Keratinocyte (primary cell): ENCODE measurements around the gene SNX30. TPM values are rescaled to one million over a fixed set of nuclear protein-coding genes. Genes with fewer than 3 reads are reported as not detected.

ENCODE experiments used
- DNase-seq: peaks from one replicate; pipeline ENCODE4 v3.0.0-alpha.2; 2011; ENCODE audit warnings: low read depth, missing footprints, low spot score
- FAIRE-seq: peaks from 2 replicates; lab custom pipeline; 2011; peaks lifted over from hg19 to GRCh38; lab: Jason Lieb, UNC
- H2AFZ ChIP-seq: 2 replicates; pipeline ENCODE4 v1.6.0; 2012; ENCODE audit warnings: low read length, control low read depth, inconsistent platforms; ENCODE audit not compliant: control insufficient read depth
- H3K27ac ChIP-seq: 2 replicates; pipeline ENCODE4 v1.5.1; 2011; ENCODE audit warnings: low read length; ENCODE audit not compliant: control insufficient read depth, insufficient read depth
- H3K27me3 ChIP-seq: 3 replicates; pipeline ENCODE4 v1.6.0; 2011; ENCODE audit warnings: low read length; ENCODE audit not compliant: control insufficient read depth, insufficient read depth; ENCODE audit errors: extremely low read depth
- H3K36me3 ChIP-seq, 2 experiments: 2 replicates in 1 of 2; 3 replicates in 1 of 2; pipeline ENCODE4 v1.5.1; 2011; ENCODE audit warnings: low read length in 2 of 2, mild to moderate bottlenecking in 1 of 2; ENCODE audit not compliant: control insufficient read depth in 2 of 2, insufficient read depth in 2 of 2; ENCODE audit errors: extremely low read depth in 1 of 2
- H3K4me1 ChIP-seq: 3 replicates; pipeline ENCODE4 v1.5.1; 2011; ENCODE audit warnings: low read length; ENCODE audit not compliant: control insufficient read depth, insufficient read depth; ENCODE audit errors: extremely low read depth
- H3K4me2 ChIP-seq: 3 replicates; pipeline ENCODE4 v1.6.0; 2011; ENCODE audit warnings: low read depth, low read length; ENCODE audit not compliant: control insufficient read depth, insufficient read depth; ENCODE audit errors: extremely low read depth
- H3K4me3 ChIP-seq, 3 experiments: fragments of 200-600 bp in 1 of 3; sonication (generic) in 1 of 3; 2 replicates in 2 of 3; 3 replicates in 1 of 3; pipeline ENCODE4 v1.5.1; 2011 to 2016; ENCODE audit warnings: low read length in 3 of 3, mild to moderate bottlenecking in 3 of 3, control low read depth in 2 of 3, inconsistent platforms in 1 of 3, low read depth in 1 of 3, mixed read lengths in 1 of 3, mixed run types in 1 of 3, moderate library complexity in 1 of 3; ENCODE audit not compliant: control insufficient read depth in 2 of 3, insufficient read depth in 2 of 3; ENCODE audit errors: extremely low read depth in 1 of 3
- H3K79me2 ChIP-seq: 2 replicates; pipeline ENCODE4 v1.6.0; 2012; ENCODE audit warnings: low read length; ENCODE audit not compliant: control insufficient read depth, insufficient read depth
- H3K9ac ChIP-seq: 3 replicates; pipeline ENCODE4 v1.6.0; 2011; ENCODE audit warnings: low read length; ENCODE audit not compliant: control insufficient read depth, insufficient read depth; ENCODE audit errors: extremely low read depth
- H3K9me1 ChIP-seq: 3 replicates; pipeline ENCODE4 v1.6.0; 2011; ENCODE audit warnings: low read length; ENCODE audit not compliant: control insufficient read depth, insufficient read depth; ENCODE audit errors: extremely low read depth
- H3K9me3 ChIP-seq: 2 replicates; pipeline ENCODE4 v1.5.1; 2012; ENCODE audit warnings: low read depth, low read length; ENCODE audit not compliant: control insufficient read depth
- H4K20me1 ChIP-seq: 3 replicates; pipeline ENCODE4 v1.6.0; 2011; ENCODE audit warnings: low read length; ENCODE audit not compliant: control insufficient read depth, insufficient read depth; ENCODE audit errors: extremely low read depth
- EZH2 ChIP-seq: IDR thresholded peaks from one replicate; pipeline ENCODE4 v1.6.1; 2012; ENCODE audit warnings: inconsistent platforms, mild to moderate bottlenecking, low read length, moderate library complexity
- dilution Hi-C: fragments of 300-500 bp; cut with MboI; formaldehyde crosslinking; loops from one replicate; pipeline ENCODE4 v1.7.0; 2020; ENCODE audit warnings: low sequenced_read_pairs; ENCODE audit not compliant: extremely low pct_ligation_motif_present
- polyA plus RNA-seq, 5 experiments: library from polyadenylated mRNA; depleted of rRNA in 3 of 5; stranded (reverse) in 3 of 5; stranded (forward) in 1 of 5; unstranded in 1 of 5; fragments of >200 nt; gene quantifications; 1 replicate in 1 of 5; 2 replicates in 3 of 5; 3 replicates in 1 of 5; pipeline versions ENCODE4 v1.2.1 to v1.2.3, GENCODE V29; 2011 to 2012; ENCODE audit warnings: missing spikeins in 2 of 5, low read depth in 1 of 5, low replicate concordance in 1 of 5
- TF ChIP-seq, protein P1 (sequence below), 3 experiments: IDR thresholded peaks in 1 of 3; conservative IDR thresholded peaks in 1 of 3; optimal IDR thresholded peaks in 1 of 3; 2 replicates in 2 of 3; 3 replicates in 1 of 3; pipeline versions ENCODE3 to v1.5.1; 2011; ENCODE audit warnings: low read length in 3 of 3, mild to moderate bottlenecking in 3 of 3, moderate library complexity in 2 of 3, control low read depth in 1 of 3, inconsistent platforms in 1 of 3; ENCODE audit not compliant: insufficient read depth in 2 of 3; ENCODE audit errors: extremely low read depth in 1 of 3

Gene SNX30
- polyA plus RNA-seq, 1 donor (not counting 4 experiments of a cell fraction or from before 2014, with no cell fraction given) = 9.0 TPM

DNA sequence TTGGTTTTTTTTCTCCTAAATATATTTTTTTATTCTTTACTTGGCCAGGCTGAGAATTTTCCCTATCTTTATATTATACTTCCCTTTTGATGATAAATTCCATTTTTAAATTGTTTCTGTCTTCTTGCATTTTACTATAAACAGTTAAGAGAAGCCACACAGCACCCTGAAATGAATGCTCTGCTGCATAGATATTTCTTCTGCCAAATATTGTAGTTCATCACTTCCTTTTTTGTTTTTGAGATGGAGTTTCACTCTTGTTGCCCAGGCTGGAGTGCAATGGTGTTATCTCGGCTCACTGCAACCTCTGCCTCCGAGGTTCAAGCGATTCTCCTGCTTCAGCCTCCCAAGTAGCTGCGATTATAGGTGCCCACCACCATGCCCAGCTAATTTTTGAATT, 24.1 kb upstream of the SNX30 start:
- dilution Hi-C loops = no loop called here
- FAIRE-seq = no peak
- no peaks in the 10 kb centered on the region for H3K27me3 ChIP-seq

DNA sequence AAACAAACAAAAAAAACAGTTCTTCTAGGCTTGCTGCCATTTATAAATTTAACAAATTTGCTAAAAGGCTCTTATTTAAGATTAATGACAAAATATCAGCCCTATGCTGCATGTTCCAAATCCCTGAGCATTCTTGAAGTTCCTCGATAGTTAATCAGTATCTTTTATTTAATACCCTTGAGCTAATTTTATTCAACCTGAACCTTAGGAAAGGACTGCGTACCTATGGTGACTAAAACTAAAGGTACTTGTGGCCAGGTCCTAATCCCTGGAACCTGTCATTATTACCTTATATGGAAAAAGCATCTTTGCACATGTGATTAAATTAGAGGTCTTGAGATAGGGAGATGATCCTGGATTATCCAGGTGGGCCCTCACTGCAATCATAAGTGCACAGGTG, 22.2 kb upstream of the SNX30 start:
- Histone ChIP-seq H3K9me1 (no peaks in the 10 kb centered on the region), H4K20me1 (no peaks in the 10 kb centered on the region), H3K36me3 (no peaks in the 10 kb centered on the region), H2AFZ (no peak overlapping the region), H3K9ac (no peak overlapping the region), H3K27ac (no peak overlapping the region), H3K79me2 (no peaks in the 10 kb centered on the region), H3K9me3 (no peaks in the 10 kb centered on the region), H3K4me1 (peaks cover 3% of the 10 kb centered on the region), H3K4me3 (no peak overlapping the region), H3K27me3 (no peaks in the 10 kb centered on the region), H3K4me2 (no peak overlapping the region)
- TF ChIP-seq, protein P1, sequence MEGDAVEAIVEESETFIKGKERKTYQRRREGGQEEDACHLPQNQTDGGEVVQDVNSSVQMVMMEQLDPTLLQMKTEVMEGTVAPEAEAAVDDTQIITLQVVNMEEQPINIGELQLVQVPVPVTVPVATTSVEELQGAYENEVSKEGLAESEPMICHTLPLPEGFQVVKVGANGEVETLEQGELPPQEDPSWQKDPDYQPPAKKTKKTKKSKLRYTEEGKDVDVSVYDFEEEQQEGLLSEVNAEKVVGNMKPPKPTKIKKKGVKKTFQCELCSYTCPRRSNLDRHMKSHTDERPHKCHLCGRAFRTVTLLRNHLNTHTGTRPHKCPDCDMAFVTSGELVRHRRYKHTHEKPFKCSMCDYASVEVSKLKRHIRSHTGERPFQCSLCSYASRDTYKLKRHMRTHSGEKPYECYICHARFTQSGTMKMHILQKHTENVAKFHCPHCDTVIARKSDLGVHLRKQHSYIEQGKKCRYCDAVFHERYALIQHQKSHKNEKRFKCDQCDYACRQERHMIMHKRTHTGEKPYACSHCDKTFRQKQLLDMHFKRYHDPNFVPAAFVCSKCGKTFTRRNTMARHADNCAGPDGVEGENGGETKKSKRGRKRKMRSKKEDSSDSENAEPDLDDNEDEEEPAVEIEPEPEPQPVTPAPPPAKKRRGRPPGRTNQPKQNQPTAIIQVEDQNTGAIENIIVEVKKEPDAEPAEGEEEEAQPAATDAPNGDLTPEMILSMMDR (optimal IDR thresholded peaks at IDR 0.05 in 1 of 3, IDR thresholded peaks at IDR 0.05 in 1 of 3, conservative IDR thresholded peaks at IDR 0.05 in 1 of 3; ENCODE audit: extremely low read depth in 1 of 3, insufficient read depth in 2 of 3, low read length in 3 of 3) = no peak
- FAIRE-seq = no peak
- no peak for DNase-seq
- dilution Hi-C loops = no loop called here

More for the DNA sequence above, 24.1 kb upstream of the SNX30 start:
- H3K9ac ChIP-seq = no peak overlapping the region
- TF ChIP-seq EZH2 = no peak
- TF ChIP-seq, protein P1 (optimal IDR thresholded peaks at IDR 0.05 in 1 of 3, IDR thresholded peaks at IDR 0.05 in 1 of 3, conservative IDR thresholded peaks at IDR 0.05 in 1 of 3; ENCODE audit: extremely low read depth in 1 of 3, insufficient read depth in 2 of 3, low read length in 3 of 3) = no peak
- no peaks in the 10 kb centered on the region for H3K79me2 ChIP-seq
- no peaks in the 10 kb centered on the region for H4K20me1 ChIP-seq
- H3K9me3 ChIP-seq = no peaks in the 10 kb centered on the region
- peaks cover 3% of the 10 kb centered on the region for H3K4me1 ChIP-seq
- H3K27ac ChIP-seq = no peak overlapping the region
- no peak overlapping the region for H3K4me3 ChIP-seq
- H3K9me1 ChIP-seq = no peaks in the 10 kb centered on the region
- DNase-seq = no peak
- H2AFZ ChIP-seq = no peak overlapping the region
- H3K36me3 ChIP-seq = no peaks in the 10 kb centered on the region
- no peak overlapping the region for H3K4me2 ChIP-seq
